GM18951 (cell line): ENCODE data around the gene CYP2E1.
A peak's percentile ranks its signal among the peaks of the same experiment; 100 is the strongest.
"Not testable (repeated sequence)": the region's sequence is repeated elsewhere in the genome, so short reads cannot be mapped to it uniquely, and the experiment has no call there.

ENCODE experiments used
- POLR2A ChIP-seq: IDR thresholded peaks from 4 replicates; pipeline ENCODE4 v1.6.1; 2011; ENCODE audit warnings: mild to moderate bottlenecking; ENCODE audit not compliant: insufficient read length, insufficient read depth; ENCODE audit errors: extremely low read depth
- in situ Hi-C: fragments of 300-500 bp; cut with MboI; formaldehyde crosslinking; loops from one replicate; pipeline ENCODE4 v1.12.0; 2022; ENCODE audit warnings: low sequenced_read_pairs, mixed read lengths, inconsistent platforms; ENCODE audit not compliant: unreplicated experiment

The CYP2E1 gene

DNA sequence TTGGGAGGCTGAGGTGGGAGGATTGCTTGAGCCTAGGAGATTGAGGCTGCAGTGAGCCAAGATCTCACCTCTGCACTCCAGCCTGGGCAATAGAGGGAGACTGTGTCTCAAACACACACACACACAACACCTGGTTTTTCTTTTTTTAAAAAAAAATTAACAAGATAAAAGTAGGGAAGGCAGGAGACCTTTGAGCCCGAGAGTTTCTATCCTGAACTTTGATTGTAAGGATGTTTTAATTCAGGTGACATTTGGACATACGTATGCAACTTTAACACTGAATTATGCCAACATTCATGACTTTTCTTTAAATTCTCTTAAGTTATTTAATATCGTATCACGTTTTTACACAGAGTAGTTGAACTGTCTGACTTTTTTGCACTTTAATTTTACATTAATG is 11.7 kb upstream of the CYP2E1 start:
- in situ Hi-C loops, result no loop called here

DNA sequence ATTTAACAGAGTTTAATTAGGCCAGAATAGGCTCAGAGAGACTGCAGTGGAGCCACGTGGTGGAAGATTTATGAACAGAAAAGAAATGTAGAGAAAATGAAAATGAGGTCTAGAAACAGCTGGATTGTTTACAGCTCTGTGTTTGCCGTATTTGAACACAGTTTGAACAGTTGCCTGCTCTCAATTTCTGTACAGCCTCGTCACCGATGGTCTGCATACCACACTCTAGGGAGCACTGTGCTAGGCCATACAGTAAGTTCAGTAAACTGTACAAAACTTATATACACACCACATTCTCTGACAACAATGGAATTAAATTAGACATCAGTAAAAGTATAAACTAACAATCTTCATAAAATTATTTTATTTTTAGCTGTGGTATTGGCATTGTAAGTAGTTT is 11.1 kb upstream of the CYP2E1 start:
- in situ Hi-C loops, result no loop called here
- TF ChIP-seq POLR2A, result no peak

More for the DNA sequence above, 11.7 kb upstream of the CYP2E1 start:
- no peak for TF ChIP-seq POLR2A

DNA sequence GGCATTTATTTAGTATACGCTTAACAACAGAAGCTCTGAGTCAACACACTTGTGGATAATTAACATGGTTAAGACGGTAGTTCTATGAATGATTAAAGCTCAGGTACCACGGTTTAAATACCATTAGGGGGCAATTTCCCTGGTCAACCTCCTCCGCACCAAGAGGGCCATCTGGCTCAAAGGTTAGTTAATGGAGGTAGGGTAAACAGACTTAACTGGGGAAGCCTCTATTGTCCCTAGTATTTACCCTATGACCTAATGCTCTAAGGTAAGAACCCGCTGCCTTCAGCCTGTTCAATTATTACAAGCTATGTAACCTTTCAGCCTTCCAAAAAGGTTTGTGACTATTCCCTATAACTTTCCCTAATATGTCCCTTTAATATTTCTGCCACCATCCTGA is 8.6 kb upstream of the CYP2E1 start:
- in situ Hi-C loops, result not testable (repeated sequence)

DNA sequence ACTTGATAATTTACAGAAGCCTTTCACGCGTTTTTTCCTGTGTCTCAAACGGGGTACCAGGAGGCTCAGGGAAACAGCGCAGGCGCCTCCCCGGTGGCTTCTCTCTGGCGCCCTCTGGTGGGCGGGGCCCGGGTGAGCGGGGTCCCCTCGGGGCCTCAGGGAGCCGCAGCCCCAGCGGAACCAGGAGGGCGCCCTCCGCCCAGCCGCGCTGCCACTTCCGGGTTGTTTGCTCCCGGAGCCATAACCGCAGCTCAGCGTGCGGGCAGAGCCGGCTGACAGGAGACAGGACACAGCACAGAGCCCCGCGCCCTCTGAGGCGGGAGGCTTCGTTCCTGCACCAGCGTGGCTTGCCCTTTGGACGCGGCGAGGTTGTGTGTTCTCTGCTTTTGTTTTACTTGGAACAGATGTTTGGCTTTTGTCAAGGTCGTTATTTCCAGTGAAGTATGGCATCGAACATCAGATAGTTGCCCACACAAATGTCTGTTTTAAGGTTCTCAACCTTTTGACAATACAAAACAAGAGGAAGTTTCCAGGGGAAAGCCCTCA is 6.9 kb upstream of the CYP2E1 start:
- peak; percentile 62 for TF ChIP-seq POLR2A
- in situ Hi-C loops, result no loop called here

DNA sequence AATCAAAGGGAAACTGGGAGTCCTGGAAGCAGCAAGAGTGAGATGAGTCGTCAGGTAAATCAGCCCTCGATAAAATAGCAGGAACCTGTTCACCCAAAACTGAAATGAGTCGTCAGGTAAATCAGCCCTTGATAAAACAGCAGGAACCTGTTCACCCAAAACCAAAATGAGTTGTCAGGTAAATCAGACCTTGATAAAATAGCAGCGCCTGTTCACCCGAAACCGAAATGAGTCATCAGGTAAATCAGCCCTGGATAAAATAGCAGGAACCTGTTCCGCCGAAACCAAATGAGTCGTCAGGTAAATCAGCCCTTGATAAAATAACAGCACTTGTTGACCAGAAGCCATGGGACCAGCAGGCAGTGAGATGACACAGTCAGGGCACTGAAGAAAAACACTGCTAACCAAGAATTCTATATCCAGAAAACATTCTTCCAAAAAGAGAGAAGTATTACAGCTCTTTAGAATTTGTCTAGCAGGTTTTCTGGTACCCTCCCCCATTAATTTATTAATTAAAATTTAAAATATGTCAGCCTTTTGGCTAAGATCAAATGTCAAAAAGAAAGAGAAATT is 3.4 kb upstream of the CYP2E1 start:
- TF ChIP-seq POLR2A, result no peak
- in situ Hi-C loops, result no loop called here

DNA sequence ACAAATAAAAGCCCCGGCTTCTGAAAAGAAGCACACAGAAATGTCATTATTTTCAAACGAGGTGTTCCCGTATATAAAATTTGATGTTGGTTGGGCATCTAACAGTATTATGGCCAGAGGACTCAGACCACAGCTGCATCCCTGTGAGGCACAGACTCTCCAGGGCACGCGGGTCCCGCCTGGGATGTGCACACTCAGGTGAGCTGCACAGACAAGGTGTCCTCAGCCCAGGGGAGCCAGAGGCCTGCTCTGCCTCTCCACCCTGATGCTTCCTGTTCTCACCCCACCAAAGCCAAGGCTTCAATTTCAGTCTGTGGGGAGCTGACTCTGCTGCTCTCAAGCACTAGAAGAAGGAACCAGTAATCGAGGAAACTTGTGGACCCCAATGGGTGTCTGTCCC is 1.7 kb upstream of the CYP2E1 start:
- TF ChIP-seq POLR2A, result no peak

GRCh38 chr10:133527771-133528271 is 658 bp downstream of the CYP2E1 start:
- in situ Hi-C loops, result no loop called here
- TF ChIP-seq POLR2A, result no peak

More for the DNA sequence above, 1.7 kb upstream of the CYP2E1 start:
- in situ Hi-C loops, result no loop called here

DNA sequence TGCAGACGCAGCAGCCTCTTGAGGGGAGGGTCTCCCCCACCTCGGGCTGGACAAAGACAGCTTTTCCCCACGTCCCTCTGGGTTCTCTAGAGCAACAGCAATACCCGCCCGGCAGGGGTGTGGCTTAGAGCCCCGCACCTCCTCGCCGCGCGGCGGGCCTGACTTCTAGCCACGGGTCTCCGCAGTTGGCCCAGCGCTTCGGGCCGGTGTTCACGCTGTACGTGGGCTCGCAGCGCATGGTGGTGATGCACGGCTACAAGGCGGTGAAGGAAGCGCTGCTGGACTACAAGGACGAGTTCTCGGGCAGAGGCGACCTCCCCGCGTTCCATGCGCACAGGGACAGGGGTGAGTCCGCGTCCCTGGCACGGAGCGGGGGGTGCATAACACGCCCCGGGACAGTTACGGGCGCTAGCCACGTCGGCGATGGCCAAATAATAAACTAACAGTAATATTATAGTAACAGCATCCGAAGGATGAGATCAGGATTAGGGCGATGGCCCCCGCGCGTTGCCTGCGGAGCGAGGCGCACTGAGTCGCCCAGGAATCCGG is 1.2 kb downstream of the CYP2E1 start:
- in situ Hi-C loops, result no loop called here
- TF ChIP-seq POLR2A, result no peak

GRCh38 chr10:133528845-133529575 is 1.8 kb downstream of the CYP2E1 start:
- in situ Hi-C loops, result no loop called here
- no peak for TF ChIP-seq POLR2A

- in situ Hi-C loops, result no loop called here
- TF ChIP-seq POLR2A, result no peak
Measured at GRCh38 chr10:133529576-133529946, 2.4 kb downstream of the CYP2E1 start.

DNA sequence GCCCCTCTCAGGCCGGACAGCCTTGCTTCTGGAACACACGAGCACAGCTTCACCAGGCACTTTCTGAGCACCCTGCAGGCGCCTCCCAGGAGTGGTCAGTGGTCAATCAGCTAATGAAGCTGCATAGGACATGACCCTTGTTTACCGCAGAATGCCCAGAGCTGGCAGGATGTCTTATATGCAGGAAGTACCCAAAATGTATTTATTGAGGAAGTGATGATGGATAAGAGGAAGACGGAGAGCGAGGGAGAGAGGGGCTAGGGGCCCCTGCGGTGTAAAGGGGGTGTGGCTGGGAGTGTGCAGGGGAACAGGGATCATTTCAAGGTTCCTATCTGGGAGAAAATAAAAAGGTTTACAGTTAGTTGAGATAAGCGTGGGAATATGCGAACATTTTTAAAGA is 3.3 kb downstream of the CYP2E1 start:
- TF ChIP-seq POLR2A, result no peak
- in situ Hi-C loops, result no loop called here

DNA sequence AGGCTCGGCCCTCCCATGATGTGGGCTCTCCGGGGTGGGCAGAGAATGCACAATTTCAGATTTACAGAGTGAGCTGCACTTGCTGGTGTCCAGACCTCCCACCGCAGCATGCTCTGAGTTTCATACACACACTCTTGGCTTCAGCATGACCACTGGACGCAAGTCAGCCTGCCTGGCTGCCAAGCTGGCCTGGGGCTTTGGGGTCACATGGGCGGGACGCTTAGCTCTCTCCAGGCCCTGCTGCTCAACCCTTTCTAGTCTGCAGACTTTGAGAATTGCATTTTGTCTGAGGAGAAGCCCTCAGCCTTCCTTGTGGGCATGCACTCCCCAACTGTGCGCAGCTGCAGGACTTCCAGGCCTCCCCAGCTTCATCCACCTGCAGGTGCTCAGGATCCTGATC is 5.7 kb downstream of the CYP2E1 start:
- no peak for TF ChIP-seq POLR2A
- in situ Hi-C loops, result no loop called here

DNA sequence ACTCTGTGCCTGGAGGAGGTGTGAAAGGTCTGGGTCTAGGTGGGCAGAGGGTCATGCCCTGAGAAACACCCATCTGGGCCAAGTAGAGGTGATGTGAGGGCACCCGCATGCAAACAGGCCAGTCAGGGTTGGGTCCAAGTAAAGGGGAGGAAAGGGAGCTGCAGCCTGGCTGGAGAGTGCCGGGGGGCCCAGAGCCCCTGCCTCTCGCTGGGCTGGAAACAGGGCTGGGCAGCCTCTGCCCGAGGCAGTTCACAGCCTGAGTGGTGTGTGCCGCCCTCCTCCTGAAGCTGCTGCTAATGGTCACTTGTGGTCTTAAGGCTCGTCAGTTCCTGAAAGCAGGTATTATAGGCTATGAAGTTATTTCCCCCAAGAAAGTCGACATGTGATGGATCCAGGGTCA is 7.3 kb downstream of the CYP2E1 start:
- TF ChIP-seq POLR2A, result no peak

GRCh38 chr10:133536198-133536597 is 9.0 kb downstream of the CYP2E1 start:
- in situ Hi-C loops, result no loop called here
- TF ChIP-seq POLR2A, result no peak

More for the DNA sequence above, 7.3 kb downstream of the CYP2E1 start:
- in situ Hi-C loops, result no loop called here
